ENCODE results near the gene KCTD15. TPM values are rescaled to one million over a fixed set of nuclear protein-coding genes. Genes with fewer than 3 reads are reported as not detected.
"Not testable (repeated sequence)": the region's sequence is repeated elsewhere in the genome, so short reads cannot be mapped to it uniquely, and the experiment has no call there.

KCTD15 gene
- polyA plus RNA-seq, 1 donor, result 39.0 TPM

DNA sequence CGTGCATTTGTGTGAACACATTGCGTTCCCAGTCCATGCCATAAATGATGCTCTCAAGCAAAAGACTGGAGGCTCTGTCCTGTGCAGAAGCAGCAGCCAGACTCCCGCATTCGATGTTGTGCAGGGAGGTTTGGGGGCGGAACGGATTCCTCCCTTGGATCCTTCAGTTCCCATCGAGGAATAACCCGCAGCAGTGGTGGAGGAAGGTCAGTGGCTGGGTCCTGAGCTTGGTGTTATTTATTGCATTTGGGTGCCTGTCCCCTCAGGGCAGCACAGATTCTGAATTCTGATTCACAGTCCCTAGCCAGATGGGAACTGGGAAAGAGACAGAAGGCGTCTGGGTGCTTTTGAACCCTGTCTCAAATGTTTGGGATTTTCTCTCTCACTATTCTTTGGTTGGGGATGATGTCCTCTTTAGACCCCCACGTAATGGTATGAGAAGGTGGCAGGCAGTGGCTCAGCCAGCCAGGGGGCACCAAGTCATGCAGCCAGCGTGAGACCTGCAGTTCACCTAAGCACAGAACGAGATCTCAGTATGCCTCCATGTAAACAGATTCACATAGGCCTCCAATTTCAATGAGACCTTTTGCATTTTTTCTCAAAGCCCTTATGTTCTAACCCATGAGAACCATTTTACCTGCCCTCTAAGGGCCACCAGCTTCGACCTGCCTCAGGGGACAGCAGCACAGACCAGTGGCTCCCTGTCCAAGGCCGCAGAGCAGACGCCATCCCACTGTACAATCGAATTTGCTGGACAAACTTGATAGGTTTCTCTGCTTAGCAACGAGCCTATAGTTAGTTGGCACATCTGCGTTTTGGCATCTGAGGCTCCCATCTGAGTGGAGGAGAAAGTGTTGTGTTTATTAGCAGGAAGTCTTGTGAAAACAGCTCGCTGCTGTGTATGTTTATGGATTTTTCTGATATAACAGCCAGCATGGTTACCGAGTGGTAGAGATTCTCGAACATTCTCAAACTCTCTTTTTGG lies 17.8 kb downstream of the KCTD15 start:
- DNase-seq, result no peak

DNA sequence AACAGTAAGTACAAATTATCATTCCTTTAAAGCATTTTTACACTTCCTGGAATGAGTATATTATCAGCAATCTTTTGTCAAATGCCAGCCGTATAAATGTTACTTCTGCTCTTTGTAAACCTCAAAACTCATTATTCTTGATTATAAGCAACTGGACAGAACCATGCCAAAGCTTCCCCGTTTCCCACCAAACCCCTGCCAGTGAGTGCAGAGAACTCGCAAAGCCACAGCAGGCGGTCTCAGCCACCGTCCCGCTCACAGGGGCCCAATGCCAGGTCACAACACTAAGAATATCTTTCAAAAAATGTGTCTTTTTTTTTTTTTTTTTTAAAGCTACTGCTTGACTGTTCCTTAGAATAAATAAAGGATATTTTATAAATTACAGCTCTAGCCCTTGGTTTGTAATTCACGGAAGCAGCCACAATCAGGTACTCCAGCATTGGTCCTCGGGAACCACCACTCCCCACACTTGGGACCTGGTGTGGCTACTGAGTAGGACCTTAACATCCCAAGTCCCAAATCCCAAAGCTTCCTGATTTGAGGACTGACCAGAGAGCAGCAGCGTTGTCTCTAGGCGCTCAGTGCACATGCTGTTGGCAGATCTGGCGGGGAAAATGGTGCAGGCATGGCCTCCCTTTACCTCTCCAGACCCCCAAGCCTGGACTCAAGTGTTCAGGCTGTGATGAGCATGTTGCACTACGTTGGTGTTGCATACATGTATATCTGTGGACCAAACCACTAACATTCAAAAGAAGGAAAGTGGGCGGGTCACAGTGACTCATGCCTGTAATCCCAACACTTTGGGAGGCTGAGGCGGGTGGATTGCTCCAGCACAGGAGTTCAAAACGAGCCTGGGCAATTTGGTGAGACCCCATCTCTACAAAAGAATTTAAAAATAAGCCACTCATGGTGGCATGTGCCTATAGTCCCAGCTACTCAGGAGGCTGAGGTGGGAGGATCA lies 19.0 kb downstream of the KCTD15 start:
- DNase-seq, result no peak

DNA sequence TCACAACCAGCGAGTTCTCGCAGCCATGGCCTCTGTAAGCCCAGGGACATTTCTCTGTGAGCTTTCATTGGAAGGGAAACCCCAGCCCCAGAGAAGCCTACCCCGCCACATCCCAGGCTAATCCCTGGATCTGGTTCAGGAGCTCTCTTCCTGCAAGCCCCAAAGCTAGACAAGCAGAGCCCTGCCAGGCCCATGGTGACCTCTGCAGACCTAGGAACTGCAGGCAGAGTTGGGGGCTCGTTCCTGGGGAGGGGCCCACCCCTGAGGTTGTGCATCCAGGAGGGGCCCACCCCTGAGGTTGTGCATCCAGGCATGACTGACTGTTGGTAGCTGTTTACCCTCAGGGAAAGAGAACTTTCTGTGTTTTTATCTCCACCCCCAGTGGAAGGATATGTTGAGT lies 21.7 kb downstream of the KCTD15 start:
- no peak for DNase-seq

DNA sequence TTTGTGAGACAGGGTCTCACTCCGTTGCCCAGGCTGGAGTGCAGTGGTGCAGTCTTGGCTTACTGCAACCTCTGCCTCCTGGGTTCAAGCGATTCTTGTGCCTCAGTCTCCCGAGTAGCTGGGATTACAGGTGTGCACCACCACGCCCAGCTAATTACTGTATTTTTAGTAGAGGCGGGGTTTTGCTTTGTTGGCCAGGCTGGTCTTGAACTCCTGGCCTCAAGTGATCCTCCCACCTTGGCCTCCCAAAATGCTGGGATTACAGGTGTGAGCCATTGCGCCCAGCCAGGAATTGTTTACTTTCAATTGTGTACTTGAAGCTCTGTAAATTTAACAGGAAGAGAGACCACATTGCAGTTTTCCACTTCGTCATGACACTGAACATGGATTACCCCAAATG lies 22.4 kb downstream of the KCTD15 start:
- not testable (repeated sequence) for DNase-seq

DNA sequence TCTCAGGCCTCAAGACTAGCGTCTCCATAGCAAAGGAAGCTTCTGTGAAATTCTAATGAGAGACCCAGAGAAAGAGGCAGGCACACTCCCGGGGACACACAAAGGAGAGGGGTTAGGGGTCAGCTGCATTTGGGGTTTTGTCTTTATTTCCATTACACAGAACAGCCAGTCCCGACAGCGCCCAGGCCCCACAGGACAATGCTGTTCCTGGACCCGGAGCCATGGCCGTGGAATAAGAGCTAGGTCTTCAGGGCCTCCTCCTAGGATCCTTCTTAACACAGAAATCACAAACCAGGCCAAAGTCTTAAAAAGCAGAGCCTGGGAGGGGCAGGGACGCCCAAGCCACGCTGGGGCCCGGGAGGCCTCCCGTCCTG lies 22.8 kb downstream of the KCTD15 start:
- no peak for DNase-seq

DNA sequence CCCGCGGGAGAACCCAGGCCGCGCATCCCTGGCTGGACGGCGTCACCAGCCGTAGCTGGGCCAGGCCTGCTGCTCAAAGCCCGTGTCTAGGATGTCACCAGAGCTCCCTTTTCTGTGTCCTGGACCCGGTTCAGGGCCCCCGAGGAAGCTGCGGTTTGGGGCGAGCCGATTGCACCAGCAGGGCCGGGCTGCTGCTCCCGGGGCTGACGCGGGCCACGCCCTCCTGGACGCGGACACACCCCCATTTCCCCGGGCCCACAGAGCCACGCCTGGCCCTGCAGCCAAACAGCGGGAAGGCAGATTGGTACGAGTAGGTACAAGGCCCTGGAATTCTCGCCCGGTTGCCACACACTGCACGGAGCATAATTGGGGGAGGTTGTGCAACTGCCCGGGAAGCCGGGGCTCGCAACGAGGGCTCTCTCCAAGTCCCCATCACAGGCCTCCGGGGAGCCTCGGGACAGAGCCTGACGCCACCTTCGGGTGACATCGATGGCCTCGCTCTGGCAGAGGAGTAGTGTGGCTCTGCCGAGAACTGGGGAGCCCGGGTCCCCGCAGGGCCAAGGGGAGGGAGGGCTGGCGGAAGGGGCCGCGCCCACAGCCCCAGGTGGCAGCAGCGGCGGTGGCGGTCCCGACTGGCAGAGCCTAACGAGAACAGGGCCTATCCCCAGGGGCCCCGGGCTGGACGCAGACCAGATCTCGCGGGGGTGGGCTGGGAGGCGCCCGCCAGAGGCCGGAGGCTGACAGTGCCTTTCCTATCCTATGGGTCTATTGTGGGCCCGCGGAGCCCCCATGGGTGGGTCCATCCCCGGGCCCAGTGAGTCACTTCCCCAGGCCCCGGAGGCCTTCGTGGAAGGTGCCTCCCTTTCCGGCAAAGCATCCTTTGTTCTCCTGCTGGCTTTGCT lies 23.5 kb downstream of the KCTD15 start:
- DNase-seq, result no peak

DNA sequence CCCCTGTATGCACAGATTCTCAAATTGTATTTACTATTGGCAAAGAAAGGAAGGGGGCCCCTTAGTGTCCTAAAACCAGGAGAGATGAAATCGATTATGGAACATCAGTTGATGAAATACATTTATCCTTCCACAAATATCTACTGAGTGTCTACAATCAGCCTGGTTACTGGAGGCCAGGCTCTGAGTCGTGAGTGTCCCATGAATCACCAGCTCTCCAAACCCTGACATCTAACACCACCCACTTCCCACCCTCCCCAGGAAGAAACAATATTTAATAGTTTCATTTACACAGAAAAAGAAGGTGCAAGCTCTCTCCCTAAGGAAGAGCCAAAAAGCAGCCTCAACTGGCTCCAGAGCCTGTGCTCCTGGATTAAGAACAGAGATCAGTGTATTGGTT lies 25.2 kb downstream of the KCTD15 start:
- no peak for DNase-seq

DNA sequence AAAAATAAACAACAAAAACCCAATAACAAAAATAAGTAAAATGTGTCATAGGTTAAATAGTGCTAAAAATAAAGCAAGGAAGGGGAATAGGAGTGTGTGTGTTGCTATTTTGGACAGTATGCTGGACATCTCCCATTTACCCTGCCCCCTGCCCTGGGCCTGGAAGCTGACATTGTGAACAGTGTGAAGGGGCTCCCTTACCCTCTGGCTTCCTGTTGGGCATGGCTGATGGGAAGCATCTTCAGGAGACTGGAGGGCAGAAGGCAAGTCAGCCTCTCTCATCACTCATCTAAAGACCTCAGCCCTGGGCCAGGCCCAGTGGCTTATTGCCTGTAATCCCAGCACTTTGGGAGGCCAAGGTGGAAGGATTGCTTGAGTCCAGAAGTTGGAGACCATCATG lies 26.7 kb downstream of the KCTD15 start:
- DNase-seq, result no peak

DNA sequence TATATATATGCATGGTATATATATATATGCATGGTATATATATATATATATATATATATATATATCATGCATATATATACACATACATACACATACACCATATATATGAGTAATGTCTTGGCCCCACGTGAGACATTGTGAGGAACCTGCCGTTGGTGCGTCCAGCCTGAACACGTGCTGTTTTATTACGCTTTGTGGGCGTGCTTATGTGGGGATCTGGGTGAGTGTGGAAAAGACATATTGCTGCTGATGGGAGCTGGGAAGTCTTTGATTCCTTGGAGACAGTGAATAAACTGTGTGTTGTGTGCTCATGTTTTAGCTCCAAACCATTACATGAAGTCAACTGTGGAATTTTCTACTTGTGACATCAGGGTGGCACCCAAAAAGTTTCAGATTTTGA lies 28.9 kb downstream of the KCTD15 start:
- DNase-seq, result no peak

DNA sequence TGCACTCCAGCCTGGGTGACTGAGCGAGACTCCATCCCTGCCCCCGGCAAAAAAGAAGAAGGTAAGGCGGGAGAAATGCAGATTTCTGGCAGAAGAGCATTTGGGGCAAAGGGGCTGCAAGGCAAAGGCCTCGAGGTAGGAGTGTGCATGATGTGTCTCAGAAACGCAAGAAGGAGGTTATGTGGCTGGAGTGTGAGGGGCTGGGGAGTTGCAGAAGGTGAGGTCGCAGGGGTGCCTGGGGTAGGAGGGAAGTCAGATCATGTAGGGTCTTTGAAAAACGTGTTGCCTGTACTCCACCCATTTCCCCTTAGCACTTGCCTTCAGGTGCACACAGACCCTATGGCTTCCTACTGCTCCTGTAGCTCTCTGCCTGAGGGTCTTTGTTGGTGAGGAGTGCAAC lies 29.9 kb downstream of the KCTD15 start:
- DNase-seq, result no peak

DNA sequence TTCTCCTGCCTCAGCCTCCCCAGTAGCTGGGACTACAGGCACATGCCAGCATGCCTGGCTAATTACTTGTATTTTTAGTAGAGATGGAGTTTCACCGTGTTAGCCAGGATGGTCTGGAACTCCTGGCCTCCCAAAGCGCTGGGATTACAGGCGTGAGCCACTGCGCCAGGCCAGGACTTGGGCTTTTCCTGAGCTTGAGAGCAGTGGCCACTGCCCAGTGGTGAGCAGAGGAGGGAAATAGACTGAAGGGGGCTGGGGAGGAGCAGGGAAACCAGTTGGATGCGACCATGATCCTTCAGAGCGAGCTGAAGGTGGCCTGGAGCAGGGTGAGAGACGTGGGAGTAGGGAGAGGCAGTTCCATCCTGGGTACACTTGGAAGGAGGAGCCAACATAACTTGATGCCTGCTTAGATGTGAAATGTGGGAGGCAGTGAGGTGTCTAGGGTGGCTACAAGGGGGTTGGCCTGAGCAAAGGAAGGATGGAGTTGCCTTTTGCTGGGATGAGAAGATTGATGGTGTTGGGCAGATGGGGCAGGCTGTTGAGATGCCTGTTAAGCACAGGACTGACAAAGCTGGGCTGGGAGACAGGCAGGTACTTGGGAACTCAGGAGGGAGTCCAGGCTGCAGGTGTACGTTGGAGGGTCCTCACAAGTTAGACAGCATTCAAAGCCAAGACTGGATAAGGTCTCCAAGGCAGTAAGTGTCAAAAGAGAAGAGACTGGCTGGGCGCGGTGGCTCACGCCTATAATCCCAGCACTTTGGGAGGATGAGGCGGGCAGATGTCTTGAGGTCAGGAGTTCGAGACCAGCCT lies 31.8 kb downstream of the KCTD15 start:
- DNase-seq, result no peak

DNA sequence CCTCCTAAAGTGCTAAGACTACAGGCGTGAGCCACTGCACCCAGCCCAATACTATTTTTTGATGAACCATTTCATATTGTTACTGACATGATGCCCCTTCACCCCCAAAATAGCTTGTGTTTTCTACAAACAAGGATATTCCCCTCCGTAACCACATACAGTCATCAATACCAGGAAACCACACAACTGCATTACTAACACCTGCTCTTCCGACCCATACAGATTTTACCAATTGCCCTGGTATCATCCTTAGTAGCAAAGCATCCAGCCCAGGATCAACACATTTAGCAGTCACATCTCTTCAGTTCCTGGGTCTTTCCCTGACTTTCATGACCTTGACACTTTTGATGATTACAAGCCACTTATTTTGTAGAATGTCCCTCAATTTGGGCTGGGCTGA lies 33.6 kb downstream of the KCTD15 start:
- no peak for DNase-seq

DNA sequence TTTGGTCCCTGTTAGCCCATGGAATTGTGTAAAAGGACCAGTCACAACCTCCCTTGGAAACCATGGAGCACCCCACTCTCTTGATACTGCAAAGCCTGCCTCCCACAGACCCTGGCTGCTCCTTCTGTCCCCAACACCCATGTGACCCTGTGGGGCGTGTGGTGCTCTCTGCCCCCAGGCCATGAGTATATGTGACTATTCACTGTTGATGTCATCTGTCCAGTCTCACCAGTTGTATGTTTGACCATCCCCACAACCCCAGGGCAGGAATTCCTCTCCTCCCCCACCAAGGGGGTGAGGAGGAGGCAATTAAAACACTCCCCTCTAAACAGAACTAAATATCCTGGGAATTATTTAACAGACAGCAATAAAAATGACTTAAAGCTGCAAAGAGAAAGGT lies 35.2 kb downstream of the KCTD15 start:
- no peak for DNase-seq

DNA sequence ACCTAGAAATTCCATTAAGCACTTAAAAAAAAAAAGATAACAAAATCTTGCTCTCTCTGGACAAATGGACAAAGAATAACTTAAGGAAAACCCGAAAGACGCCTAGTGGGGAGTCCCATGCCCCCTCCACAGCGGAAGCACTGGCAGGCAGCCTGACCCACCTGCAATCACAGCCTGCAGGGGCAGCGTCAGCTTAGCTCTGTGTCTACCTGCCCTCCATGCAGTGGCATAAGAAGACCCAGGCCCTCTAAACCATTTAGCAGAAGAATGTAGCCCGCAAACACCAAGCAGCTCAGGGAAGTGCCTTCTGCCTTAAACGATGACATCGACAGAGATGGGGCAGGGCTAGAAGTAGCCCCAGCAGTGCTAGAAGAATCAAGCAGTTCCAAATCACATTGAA lies 36.0 kb downstream of the KCTD15 start:
- DNase-seq, result no peak

DNA sequence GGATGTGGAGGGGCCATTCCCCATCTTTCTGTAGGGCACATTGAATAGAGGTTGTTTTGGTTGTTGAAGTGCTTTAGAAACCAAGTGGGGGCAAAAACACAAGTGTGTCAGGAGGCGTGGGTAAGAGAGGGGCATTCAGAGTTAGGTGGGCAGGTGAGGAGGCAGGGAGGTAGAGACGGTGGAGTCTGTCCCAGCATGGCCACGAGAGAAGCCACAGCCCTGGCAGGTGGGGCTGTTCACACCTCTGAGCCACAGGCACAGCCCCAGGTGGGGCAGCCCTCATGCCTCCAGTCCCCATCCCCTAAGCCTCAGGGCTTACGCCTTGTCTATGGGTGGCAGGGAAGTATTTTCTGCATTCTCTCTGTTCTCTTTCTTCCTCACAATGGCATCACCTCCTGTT lies 43.7 kb downstream of the KCTD15 start:
- no peak for DNase-seq

DNA sequence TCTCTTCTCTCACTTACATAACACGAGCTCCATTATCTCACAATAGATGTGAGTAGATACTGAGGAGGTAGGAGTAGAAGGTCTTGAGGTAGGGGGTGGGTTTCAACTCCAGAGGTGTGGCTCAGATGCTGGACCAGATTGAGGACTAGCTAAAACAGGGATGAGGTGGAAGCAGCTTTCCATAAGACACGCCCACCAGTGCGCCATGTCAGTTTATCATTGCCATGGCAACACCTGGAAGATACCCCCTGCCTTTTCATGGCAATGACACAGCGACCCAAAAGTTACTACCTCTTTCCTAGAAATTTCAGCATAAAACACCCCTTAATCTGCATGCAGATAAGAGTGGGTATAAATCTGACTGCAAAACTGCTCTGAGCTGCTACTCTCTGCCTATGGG lies 44.1 kb downstream of the KCTD15 start:
- DNase-seq, result no peak

DNA sequence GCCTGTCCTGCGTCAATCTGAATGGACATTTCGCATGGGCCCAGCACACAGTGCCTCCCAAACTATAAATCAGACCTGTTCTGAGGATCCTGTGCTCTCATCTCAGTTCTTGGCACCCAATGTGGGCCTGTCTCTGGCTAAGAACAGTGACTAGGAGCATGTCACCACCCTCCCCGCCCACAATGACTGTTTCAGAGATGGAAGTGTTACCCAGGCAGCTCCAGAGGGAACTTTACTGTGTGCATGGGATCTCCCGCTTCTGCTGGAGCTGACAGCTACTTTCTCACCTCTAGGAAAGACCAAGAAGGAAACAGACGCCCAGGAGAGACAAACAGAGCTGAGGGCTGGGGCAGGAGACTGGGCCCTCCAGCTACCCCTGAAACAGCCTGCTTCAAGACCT lies 45.0 kb downstream of the KCTD15 start:
- no peak for DNase-seq

DNA sequence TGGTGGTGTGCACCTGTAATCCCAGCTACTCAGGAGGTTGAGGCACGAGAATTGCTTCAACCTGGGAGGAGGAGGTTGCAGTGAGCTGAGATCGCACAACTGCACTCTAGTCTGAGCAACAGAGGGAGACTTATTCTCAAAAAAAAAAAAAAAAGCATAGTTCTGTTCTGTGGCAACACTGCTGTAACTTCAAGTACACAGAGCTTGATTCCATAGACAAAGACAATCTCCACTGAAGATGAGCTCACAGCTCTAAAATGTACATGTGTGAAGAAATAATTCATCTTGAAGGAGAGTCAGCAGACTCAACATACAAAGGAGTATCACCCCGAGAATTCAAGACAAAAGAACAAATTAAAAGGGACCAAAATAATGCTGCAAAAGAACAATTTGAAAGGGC lies 47.8 kb downstream of the KCTD15 start:
- DNase-seq, result no peak

DNA sequence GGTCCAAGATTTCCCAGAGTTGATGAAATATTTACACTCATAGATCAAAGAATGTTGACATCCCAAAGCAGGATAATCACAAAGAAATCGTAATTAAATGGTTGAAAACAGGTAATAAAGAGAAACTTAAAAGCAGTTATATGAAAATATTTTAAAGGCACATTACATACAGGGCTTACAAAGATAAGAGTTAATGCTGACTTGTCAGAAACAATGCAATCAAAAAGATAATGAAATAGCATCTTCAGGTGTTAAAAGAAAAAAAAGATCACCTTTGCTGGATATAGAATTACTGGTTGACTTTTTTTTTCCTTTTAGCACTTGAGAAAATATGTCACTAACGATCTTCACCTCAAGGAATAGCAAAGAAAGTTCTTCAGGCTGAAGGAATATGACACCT lies 48.8 kb downstream of the KCTD15 start:
- no peak for DNase-seq

DNA sequence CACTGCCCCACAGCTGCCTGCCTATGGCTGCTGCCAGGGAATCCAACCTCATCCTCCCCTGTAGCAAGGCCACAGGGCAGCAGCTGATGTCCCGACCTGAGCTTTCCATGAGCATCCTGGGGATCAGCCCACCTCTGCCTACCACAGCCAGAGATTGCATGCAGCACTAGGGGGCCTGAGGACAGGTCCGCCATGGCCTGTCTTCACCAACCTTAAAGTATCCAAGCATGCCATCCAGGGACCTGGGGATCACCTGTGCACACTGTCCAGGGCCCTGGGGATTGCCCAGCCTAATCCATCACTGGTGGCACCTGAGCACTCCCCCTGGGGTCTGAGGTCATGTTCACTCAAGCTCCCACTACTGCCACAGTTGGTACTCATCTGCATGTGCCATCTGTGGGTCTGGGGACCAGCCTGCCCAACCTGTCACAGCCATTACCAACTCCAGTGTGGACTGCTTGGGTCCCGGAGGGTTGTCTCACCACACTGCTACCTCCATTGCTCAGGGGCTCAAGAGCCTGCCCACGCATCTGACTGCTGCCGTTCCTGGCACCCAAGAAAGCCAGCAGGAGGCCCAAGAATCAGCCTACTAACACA lies 53.0 kb downstream of the KCTD15 start:
- no peak for DNase-seq

DNA sequence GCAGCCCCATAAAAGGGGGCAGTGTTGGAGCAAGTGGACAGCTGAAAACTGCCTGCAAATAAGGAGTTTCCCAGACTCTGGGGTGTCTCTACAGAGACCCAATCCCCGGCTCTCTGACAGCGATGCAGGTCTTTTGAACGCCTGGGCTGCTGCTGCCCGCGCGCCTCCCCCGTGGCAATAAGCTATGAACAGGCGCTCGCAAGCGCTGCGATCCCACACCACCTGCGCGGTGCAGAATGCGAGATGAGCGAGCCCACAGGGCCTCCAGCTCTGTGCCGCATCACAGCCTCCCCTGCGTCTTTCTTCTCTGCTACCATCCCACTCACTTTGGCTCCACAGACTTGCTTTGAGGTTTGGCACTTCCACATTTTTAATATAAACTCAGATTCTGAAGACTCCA lies 62.3 kb downstream of the KCTD15 start:
- no peak for DNase-seq
